ENCODE results near the gene RFC3.

The RFC3 gene

DNA sequence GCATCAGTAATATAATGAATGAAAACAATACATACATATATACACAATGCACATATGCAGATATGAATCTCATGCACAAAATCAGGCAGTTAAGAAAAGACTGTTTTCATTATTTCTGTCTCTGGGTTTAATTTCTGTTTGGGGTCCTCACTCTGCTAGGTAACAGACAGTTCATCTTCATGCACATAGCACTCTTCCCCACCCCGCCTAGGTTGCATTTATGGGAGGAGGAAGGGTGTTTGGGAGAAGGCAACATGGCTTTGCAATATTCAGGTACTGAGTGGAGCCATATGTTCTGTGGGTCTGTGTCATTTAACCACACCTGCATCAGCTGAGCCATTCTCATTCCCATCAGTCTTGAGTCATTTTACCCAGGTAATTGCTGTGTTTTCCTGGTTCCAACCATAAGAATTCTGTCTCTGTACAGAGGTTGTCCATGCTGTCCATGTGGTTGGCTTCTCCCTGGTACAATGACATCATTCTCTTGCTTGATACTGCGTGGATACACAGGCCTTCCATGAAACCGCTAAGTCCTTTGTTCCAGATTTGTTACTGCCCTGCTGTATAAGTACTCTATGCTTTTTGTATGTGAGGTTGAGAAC lies 45.3 kb downstream of the RFC3 start:
- no peak for DNase-seq (ENCODE audit: low read depth in 2 of 2, low spot score in 1 of 2)

DNA sequence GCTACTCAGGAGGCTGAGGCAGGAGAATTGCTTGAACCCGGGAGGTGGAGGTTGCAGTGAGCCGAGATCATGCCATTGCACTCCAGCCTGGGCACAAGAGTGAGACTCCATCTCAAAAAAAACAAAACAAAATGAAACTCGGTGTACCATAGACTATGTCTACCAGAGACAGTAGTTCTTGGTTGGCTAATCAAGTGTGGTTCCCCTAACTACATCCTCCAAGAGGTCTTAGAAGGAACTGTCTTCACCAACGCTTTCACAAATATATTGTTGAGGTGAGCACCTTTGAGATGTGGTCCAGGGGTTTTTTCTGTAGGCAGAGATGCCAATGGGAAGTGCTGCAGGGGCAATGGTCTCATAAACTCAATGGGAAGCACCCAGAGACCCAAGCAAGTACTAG lies 48.0 kb downstream of the RFC3 start:
- no peak for DNase-seq (ENCODE audit: low read depth in 2 of 2, low spot score in 1 of 2)

GRCh38 chr13:33867472-33867871 lies 49.5 kb downstream of the RFC3 start:
- no peak for DNase-seq (ENCODE audit: low read depth in 2 of 2, low spot score in 1 of 2)

DNA sequence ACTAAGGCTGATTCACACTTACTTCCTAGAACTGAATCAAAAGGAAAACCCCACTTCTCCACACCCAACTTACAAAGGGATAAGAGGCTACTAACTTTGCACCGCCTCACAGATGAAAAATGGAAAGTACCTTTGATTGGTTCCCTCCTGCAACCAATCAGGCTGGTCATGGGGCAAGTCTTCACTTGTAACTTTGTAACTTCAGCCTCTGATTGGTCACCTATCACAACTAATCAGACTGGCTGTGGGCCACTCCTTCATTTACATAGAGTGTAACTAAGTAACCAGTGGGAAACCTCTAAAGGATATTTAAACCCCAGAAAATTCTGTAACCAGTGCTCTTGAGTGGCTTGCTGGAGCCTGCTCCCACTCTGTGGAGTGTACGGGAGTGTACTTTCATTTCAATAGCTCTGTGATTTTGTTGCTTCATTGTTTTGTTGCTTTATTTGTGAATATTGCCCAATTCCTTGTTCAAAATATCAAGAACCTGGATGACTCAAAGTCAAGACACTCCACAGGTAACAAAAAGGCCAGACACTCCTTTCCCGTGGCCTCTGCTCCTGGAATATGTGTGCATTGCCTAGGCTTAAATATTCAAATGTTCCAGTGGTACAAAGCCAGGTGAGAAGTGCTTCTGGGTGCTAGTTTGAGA lies 50.5 kb downstream of the RFC3 start:
- DNase-seq (ENCODE audit: low read depth in 2 of 2, low spot score in 1 of 2), result no peak

DNA sequence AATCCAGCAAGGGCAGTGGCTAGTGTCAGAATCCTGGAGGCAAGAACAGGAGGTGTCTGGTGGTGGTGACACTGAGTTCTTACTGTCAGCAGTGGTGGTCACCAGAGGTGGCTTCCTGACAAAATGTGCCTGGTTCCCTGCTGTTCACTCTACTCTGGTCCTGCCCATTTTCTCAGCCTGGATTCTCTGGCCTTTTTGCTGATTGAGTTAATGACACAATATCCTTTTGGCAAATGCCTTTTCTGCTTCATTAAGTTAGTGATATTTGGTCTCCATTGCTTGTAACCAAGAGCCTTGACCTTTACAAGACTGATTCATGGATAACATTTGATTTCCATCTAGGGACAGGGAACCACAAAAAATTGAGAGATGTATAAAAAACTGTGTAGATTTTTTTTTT lies 51.1 kb downstream of the RFC3 start:
- no peak for DNase-seq (ENCODE audit: low read depth in 2 of 2, low spot score in 1 of 2)

- DNase-seq (ENCODE audit: low read depth in 2 of 2, low spot score in 1 of 2), result no peak
Observed at GRCh38 chr13:33870046-33870668, 52.2 kb downstream of the RFC3 start.

- DNase-seq (ENCODE audit: low read depth in 2 of 2, low spot score in 1 of 2), result no peak
Observed at GRCh38 chr13:33871207-33872004, 53.5 kb downstream of the RFC3 start.

DNA sequence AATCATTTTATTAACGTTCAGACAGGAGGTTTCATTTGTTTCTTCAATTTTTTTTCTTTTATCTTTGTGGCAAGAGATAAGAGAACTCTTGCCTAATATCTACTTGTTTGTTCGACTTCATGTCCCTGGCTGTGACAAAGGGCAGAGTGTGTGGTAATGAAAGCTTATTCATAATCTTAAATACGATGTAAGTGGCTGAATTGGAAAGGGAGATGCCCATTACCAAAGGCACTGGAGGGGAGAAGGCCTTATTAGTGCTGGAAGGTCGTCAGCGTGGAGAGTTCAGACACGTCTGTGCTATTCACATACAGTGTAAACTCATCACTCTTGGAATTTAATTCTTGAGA lies 54.0 kb downstream of the RFC3 start:
- no peak for DNase-seq (ENCODE audit: low read depth in 2 of 2, low spot score in 1 of 2)

- DNase-seq (ENCODE audit: low read depth in 2 of 2, low spot score in 1 of 2), result no peak
Observed at GRCh38 chr13:33873251-33873908, 55.4 kb downstream of the RFC3 start.

DNA sequence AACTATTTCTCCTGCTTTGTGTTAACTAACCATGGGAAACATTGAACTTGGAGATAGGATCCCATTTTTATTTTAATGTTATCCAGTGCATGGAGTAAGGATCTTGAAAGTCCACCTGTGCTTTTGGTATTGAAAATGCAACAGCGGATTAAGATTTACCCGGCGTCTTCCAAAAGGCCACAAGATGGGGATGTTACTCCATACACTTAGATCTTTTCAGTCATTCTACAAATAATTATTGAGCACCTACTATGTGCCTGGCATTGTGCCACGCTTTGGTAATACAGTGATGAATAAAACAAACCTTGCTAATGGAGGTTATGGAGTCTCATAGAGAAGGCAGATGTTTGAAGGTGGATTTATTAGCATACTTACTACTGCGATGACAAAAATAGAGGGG lies 56.9 kb downstream of the RFC3 start:
- no peak for DNase-seq (ENCODE audit: low read depth in 2 of 2, low spot score in 1 of 2)

GRCh38 chr13:33875618-33876401 lies 57.9 kb downstream of the RFC3 start:
- DNase-seq (ENCODE audit: low read depth in 2 of 2, low spot score in 1 of 2), result no peak

GRCh38 chr13:33876716-33877394 lies 58.9 kb downstream of the RFC3 start:
- no peak for DNase-seq (ENCODE audit: low read depth in 2 of 2, low spot score in 1 of 2)

GRCh38 chr13:33879118-33879517 lies 61.2 kb downstream of the RFC3 start:
- no peak for DNase-seq (ENCODE audit: low read depth in 2 of 2, low spot score in 1 of 2)

DNA sequence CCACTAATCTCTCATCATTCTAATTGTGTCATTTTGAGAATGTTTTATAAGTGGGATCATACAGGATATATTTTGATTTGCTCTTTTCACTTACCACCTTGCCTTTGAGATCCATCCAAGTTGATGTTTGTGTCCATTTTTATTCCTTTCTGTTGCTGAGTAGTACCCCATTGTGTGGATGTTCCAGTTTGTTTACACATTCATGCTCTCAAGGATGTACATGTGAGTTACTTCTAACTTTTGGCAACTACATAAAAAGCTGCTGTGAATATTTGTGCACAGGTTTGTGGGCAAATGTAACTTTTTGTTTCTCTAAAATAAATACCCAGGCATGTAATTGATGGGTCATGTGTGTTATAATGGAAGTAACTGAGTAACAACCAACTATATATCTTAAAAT lies 64.9 kb downstream of the RFC3 start:
- no peak for DNase-seq (ENCODE audit: low read depth in 2 of 2, low spot score in 1 of 2)

- no peak for DNase-seq (ENCODE audit: low read depth in 2 of 2, low spot score in 1 of 2)
Observed at GRCh38 chr13:33884531-33885220, 66.7 kb downstream of the RFC3 start.

Data from stimulated activated CD8-positive, alpha-beta memory T cell treated with anti-CD3 and anti-CD28 coated beads, Interleukin-4, amount 100 ng/mL, for 4 hours (primary cell).